Heart left ventricle (tissue), 16 donors: ENCODE results near the gene TRIM67. TPM values are rescaled to one million over a fixed set of nuclear protein-coding genes. Genes with fewer than 3 reads are reported as not detected.

Experiments
- ATAC-seq, 4 donors: fragments of 200-7000 bp; cut with Tn5 transposase; one replicate each; pipeline ENCODE4 v1.9.1; 2020 to 2022; ENCODE audit warnings: moderate library complexity in 4 of 4, mild to moderate bottlenecking in 3 of 4, moderate number of reproducible peaks in 1 of 4
- DNase-seq, 5 donors: peaks; one replicate each; pipeline ENCODE4 v3.0.0-alpha.2; 2020
- H3K27ac ChIP-seq, 12 donors: fragments of 200-600 bp; sonication (generic) in 4 of 12; one replicate each; pipeline versions ENCODE4 v1.5.0 to v1.8.0; 2016 to 2022; ENCODE audit warnings: mild to moderate bottlenecking in 2 of 12
- H3K27me3 ChIP-seq, 9 donors: fragments of 200-600 bp; sonication (generic) in 2 of 9; one replicate each; pipeline versions ENCODE4 v1.5.1 to v1.8.0; 2016 to 2022; ENCODE audit warnings: mild to moderate bottlenecking in 3 of 9
- H3K36me3 ChIP-seq, 9 donors: fragments of 200-600 bp; sonication (generic) in 2 of 9; one replicate each; pipeline versions ENCODE4 v1.5.0 to v1.8.0; 2018 to 2022; ENCODE audit warnings: mild to moderate bottlenecking in 2 of 9
- H3K4me1 ChIP-seq, 12 donors: fragments of 200-600 bp; sonication (generic) in 4 of 12; one replicate each; pipeline versions ENCODE4 v1.5.0 to v1.8.0; 2016 to 2022; ENCODE audit warnings: mild to moderate bottlenecking in 3 of 12
- H3K4me3 ChIP-seq, 12 donors: fragments of 200-600 bp; sonication (generic) in 4 of 12; one replicate each; pipeline versions ENCODE4 v1.5.0 to v1.8.0; 2017 to 2022; ENCODE audit warnings: mild to moderate bottlenecking in 9 of 12, moderate library complexity in 4 of 12
- H3K9me3 ChIP-seq, 12 donors: fragments of 200-600 bp; sonication (generic) in 4 of 12; one replicate each; pipeline versions ENCODE4 v1.5.0 to v1.8.0; 2016 to 2022; ENCODE audit warnings: mild to moderate bottlenecking in 1 of 12
- POLR2A ChIP-seq, 2 donors: fragments of 450-650 bp; IDR thresholded peaks; one replicate each; pipeline ENCODE4 v1.6.1; 2017; ENCODE audit warnings: antibody characterized with exemption in 2 of 2, mild to moderate bottlenecking in 2 of 2, moderate library complexity in 2 of 2
- WGBS, 4 donors: extraction: QIAGEN DNeasy Blood & Tissue Kit in 2 of 4; methylation state at CpG; one replicate each; pipeline versions ENCODE4 v1.1.5 to v1.1.7; 2013 to 2018; 5-methylcytosine and 5-hydroxymethylcytosine counted together
- intact Hi-C, 10 donors: fragments of 100-400 bp; cut with DNase I; formaldehyde crosslinking; loops; one replicate each; pipeline versions ENCODE4 v1.11.1 to v1.14.2; 2022
- polyA plus RNA-seq, 2 donors: library from polyadenylated mRNA; stranded (reverse); fragments of 200-250 nt; gene quantifications; one replicate each; pipeline ENCODE4 v1.2.3, GENCODE V29; 2013
- total RNA-seq, 9 donors: library from RNA; depleted of rRNA in 2 of 9; stranded (reverse); fragments of >200 nt in 2 of 9; fragmentation: NEBNext Ultra II Directional in 3 of 9; extraction: Animal tissue kit (Norgen Biotek cat#: 25700) in 3 of 9; gene quantifications; one replicate each; pipeline versions ENCODE4 v1.1.0 to v1.2.4, GENCODE V29; 2016 to 2023
- TF ChIP-seq, protein P1 (sequence below), 12 donors: fragments of 200-600 bp; sonication (generic) in 4 of 12; IDR thresholded peaks; one replicate each; pipeline versions ENCODE4 v1.5.0 to v1.8.0; 2018 to 2022; ENCODE audit warnings: antibody characterized with exemption in 12 of 12, mild to moderate bottlenecking in 5 of 12
- donor health status: ischemic (EF 13 %, LVEDD 7.1; RV severe dilation, severe dysfunction).
- donor health status: healthy with polysubstance abuse.
- donor health status: DM: no; HTN: yes; CAD: no.
- donor health status: DM: no; HTN: no; CAD: no.
- donor health status: ischemic (EF 25% LVEDD 6.9; RV normal size, moderate dysfunction).
- donor health status: ischemic (EF 25% LVEDD 5.7; RV mildly dilated, moderate dysfunction).
- donor health status: healthy.
- donor health status: DM: yes; HTN: yes; CAD: no.
- donor health status: ischemic (EF 35%, LVEDD 5.7; RV mildly dilated, moderate dysfunction).
- donor health status: nonischemic (EF 11% LVEDD 7.7; RV severe dilation, severe dysfunction).
- donor health status: DM: yes; HTN: yes; CAD: no.
- donor health status: PGD.
- donor health status: ischemic (EF 29% LVEDD 5.4; RV normal size, mild dysfunction).
- donor health status: nonischemic (EF 23%, LVEDD 6.1; RV moderate dilation, normal function).

The TRIM67 gene
- total and polyA plus RNA-seq, 11 donors, result 0.12 to 0.16 (median 0.13) TPM; not detected in 8

DNA sequence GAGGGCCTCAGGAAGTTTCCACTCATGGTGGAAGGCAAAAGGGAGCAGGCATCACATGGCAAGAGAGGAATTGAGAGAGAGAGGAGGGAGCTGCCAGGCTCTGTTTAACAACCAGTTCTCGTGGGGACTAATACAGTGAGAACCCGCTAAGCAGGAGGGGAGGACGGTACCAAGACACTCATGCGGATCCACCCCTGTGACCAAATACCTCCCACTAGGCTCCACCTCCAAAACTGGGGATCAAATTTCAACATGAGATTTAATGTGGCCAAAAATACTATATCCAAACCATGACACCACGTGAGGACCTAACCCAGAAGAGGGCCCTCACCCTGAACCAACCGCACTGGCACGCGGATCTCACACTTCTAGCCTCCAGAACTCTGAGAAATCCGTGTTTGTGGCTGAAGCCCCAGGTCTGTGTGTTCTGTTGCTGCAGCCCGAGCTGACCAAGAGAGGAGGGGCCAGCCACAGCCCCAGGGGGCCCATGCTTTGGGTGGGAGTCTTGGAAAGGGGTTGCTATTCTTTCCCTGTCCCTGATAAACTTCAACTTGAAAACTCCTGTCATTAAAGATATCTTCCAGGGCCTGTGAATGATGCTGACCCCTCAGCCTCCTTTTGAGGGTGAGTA, 32.0 kb downstream of the TRIM67 start:
- no peak overlapping the region for H3K27ac ChIP-seq
- WGBS, 4 donors, result 73 to 79% (median 78%) methylated on average over 10 of the region's 10 CpGs
- DNase-seq (no peak), ATAC-seq (no peak)
- no peak for TF ChIP-seq POLR2A (IDR thresholded peaks at IDR 0.05)
- TF ChIP-seq, protein P1, sequence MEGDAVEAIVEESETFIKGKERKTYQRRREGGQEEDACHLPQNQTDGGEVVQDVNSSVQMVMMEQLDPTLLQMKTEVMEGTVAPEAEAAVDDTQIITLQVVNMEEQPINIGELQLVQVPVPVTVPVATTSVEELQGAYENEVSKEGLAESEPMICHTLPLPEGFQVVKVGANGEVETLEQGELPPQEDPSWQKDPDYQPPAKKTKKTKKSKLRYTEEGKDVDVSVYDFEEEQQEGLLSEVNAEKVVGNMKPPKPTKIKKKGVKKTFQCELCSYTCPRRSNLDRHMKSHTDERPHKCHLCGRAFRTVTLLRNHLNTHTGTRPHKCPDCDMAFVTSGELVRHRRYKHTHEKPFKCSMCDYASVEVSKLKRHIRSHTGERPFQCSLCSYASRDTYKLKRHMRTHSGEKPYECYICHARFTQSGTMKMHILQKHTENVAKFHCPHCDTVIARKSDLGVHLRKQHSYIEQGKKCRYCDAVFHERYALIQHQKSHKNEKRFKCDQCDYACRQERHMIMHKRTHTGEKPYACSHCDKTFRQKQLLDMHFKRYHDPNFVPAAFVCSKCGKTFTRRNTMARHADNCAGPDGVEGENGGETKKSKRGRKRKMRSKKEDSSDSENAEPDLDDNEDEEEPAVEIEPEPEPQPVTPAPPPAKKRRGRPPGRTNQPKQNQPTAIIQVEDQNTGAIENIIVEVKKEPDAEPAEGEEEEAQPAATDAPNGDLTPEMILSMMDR (IDR thresholded peaks at IDR 0.05), result no peak
- peaks cover 0 to 6% (median 0%) of the 10 kb centered on the region in 12 donors for H3K9me3 ChIP-seq
- peaks cover 0 to 9% (median 0%) of the 10 kb centered on the region in 9 donors for H3K27me3 ChIP-seq
- peaks cover 0 to 13% (median 7%) of the 10 kb centered on the region in 12 donors for H3K4me1 ChIP-seq
- intact Hi-C loops, result no loop called here
- no peaks in the 10 kb centered on the region for H3K36me3 ChIP-seq
- H3K4me3 ChIP-seq, result no peak overlapping the region

DNA sequence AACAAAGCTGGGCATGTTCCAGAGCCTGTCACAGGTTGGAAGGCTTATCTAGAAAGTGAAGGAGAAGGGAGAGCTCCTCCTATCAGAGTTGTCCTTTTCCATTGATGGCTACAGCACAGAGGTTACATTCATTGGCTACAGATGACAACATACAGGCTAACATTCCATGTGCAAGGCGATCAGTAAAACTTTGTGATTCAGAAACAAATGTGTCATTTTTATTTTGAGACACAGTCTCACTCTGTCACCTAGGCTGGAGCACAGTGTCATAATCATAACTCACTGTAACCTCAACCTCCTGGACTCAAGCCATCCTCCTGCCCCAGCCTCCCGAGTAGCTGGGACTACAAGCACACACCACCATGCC, 32.6 kb downstream of the TRIM67 start:
- Histone ChIP-seq H3K4me3 (no peak overlapping the region), H3K36me3 (no peaks in the 10 kb centered on the region), H3K27me3 (peaks cover 0 to 6% (median 0%) of the 10 kb centered on the region in 9 donors), H3K9me3 (peaks cover 0 to 5% (median 0%) of the 10 kb centered on the region in 12 donors), H3K4me1 (peaks cover 0 to 13% (median 7%) of the 10 kb centered on the region in 12 donors), H3K27ac (no peak overlapping the region)
- TF ChIP-seq POLR2A (IDR thresholded peaks at IDR 0.05), result no peak
- TF ChIP-seq, protein P1 (IDR thresholded peaks at IDR 0.05), result no peak
- DNase-seq (no peak), ATAC-seq (no peak)
- 80 to 87% (median 84%) methylated on average over 2 of the region's 2 CpGs for WGBS, 4 donors
- intact Hi-C loops, result no loop called here

DNA sequence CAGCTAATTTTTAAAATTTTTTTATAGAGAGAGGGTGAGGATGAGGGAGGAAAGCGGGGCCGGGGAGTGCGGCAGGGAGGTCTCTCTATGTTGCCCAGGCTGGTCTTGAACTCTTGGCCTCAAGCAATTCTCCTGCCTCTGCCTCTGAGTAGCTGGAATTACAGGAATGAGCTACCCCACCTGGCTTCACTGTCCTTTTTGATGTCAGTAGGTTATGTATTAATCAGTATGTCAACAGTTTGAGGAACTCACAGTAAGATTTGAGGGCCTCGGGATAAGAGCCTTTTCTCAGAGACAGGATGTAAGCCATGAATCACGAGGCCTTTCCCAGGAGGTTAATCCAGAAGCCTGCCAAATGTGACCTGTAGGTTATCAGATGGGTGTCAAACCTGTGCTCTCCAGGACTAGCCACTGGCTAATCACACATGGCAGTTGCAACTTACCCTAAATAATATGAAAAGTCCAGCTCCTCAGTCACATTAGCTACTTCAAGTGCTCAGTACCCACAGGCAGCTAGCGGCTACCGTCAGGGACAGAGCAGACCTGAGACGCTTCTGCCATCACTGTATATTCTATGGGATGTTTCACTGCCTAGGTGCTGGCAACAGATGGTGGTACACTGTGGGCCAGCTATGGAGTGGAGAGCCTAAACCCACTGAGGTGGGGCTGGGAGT, 33.1 kb downstream of the TRIM67 start:
- no peak for DNase-seq
- 71 to 77% (median 77%) methylated on average over 8 of the region's 8 CpGs for WGBS, 4 donors

DNA sequence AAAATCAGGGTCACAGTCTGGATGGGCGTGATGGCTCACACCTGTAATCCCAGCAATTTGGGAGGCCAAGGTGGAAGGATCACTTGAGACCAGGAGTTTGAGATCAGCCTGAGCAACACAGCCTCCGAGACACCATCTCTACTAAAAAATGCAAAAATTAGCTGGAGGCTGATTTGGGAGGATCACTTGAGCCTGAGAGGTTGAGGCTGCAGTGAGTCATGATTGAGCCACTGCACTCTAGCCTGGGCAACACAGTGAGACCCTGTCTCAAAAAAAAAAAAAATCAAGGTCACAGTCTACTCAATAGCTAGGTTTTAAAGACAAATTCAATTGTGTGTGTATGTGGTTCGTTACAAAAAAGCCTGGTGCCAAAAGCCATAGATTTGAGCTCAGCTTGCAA, 34.4 kb downstream of the TRIM67 start:
- Histone ChIP-seq H3K9me3 (no peaks in the 10 kb centered on the region), H3K36me3 (no peaks in the 10 kb centered on the region), H3K27ac (no peak overlapping the region), H3K4me3 (no peak overlapping the region), H3K4me1 (peaks cover 0 to 13% (median 7%) of the 10 kb centered on the region in 12 donors), H3K27me3 (peaks cover 0 to 4% (median 0%) of the 10 kb centered on the region in 9 donors)
- DNase-seq, result no peak
- no peak for ATAC-seq
- 87 to 94% (median 90%) methylated on average over 3 of the region's 3 CpGs for WGBS, 4 donors
- TF ChIP-seq, protein P1 (IDR thresholded peaks at IDR 0.05), result no peak
- intact Hi-C loops, result no loop called here

More for the DNA sequence above, 33.1 kb downstream of the TRIM67 start:
- TF ChIP-seq POLR2A (IDR thresholded peaks at IDR 0.05), result no peak
- TF ChIP-seq, protein P1 (IDR thresholded peaks at IDR 0.05), result no peak
- Histone ChIP-seq H3K36me3 (no peaks in the 10 kb centered on the region), H3K27me3 (peaks cover 0 to 4% (median 0%) of the 10 kb centered on the region in 9 donors), H3K4me3 (no peak overlapping the region), H3K9me3 (no peaks in the 10 kb centered on the region), H3K4me1 (peaks cover 0 to 13% (median 7%) of the 10 kb centered on the region in 12 donors), H3K27ac (no peak overlapping the region)
- intact Hi-C loops, result no loop called here
- no peak for ATAC-seq
